SK-N-SH (cell line): ENCODE measurements around the gene TMPRSS2. TPM values are rescaled to one million over a fixed set of nuclear protein-coding genes. Genes with fewer than 3 reads are reported as not detected.

Experiments
- CTCF ChIA-PET: fragments of 300-600, 350-600 bp; formaldehyde crosslinking; extraction: SDS; loops from one replicate; lab custom pipeline; 2021; lab: Yijun Ruan, JAX
- POLR2A ChIA-PET: fragments of 350-600 bp; sonication (Branson Sonifier 250); formaldehyde crosslinking; extraction: SDS; loops from one replicate; lab custom pipeline; 2020; ENCODE audit warnings: antibody characterized with exemption, inconsistent platforms; lab: Yijun Ruan, JAX
- DNase-seq: peaks from one replicate; pipeline ENCODE4 v3.0.0; 2012
- H2AFZ ChIP-seq: fragments of 200-600 bp; sonication (generic); 2 replicates; pipeline ENCODE4 v1.8.1; 2016; ENCODE audit warnings: antibody characterized with exemption, mild to moderate bottlenecking, low read depth
- H3F3A ChIP-seq: fragments of 200-600 bp; sonication (generic); replicated peaks from 2 replicates; pipeline ENCODE3; 2016; ENCODE audit warnings: antibody characterized with exemption, mild to moderate bottlenecking; ENCODE audit not compliant: insufficient read depth
- H3K27ac ChIP-seq, 2 experiments: fragments of 200-500 bp in 1 of 2; fragments of 200-600 bp in 1 of 2; sonication (Bioruptor generic) in 1 of 2; sonication (generic), shearing (Covaris generic) in 1 of 2; 2 replicates each; pipeline versions ENCODE4 v1.5.1 to v1.6.1; 2014 to 2016; ENCODE audit warnings: low read depth in 2 of 2, inconsistent platforms in 1 of 2, low read length in 1 of 2, mild to moderate bottlenecking in 1 of 2, mixed read lengths in 1 of 2
- H3K27me3 ChIP-seq: fragments of 200-600 bp; sonication (generic), shearing (Covaris generic); 2 replicates; pipeline ENCODE4 v1.6.1; 2016; ENCODE audit warnings: mixed run types; ENCODE audit not compliant: insufficient read depth
- H3K36me3 ChIP-seq, 2 experiments: fragments of 200-500 bp in 1 of 2; fragments of 200-600 bp in 1 of 2; sonication (Bioruptor generic) in 1 of 2; sonication (generic) in 1 of 2; replicated peaks in 1 of 2; 2 replicates each; pipeline versions ENCODE3 to v1.5.1; 2014 to 2016; ENCODE audit warnings: low read length in 1 of 2, mild to moderate bottlenecking in 1 of 2; ENCODE audit not compliant: insufficient read depth in 2 of 2, control insufficient read depth in 1 of 2
- H3K4me1 ChIP-seq, 2 experiments: fragments of 200-500 bp in 1 of 2; fragments of 200-600 bp in 1 of 2; sonication (Bioruptor generic) in 1 of 2; sonication (generic), shearing (Covaris generic) in 1 of 2; 2 replicates each; pipeline versions ENCODE4 v1.5.1 to v1.6.1; 2014 to 2016; ENCODE audit warnings: low read depth in 1 of 2, low read length in 1 of 2, mixed run types in 1 of 2; ENCODE audit not compliant: insufficient read depth in 2 of 2, control insufficient read depth in 1 of 2
- H3K4me2 ChIP-seq: fragments of 200-600 bp; sonication (generic), shearing (Covaris generic); 2 replicates; pipeline ENCODE4 v1.6.1; 2017; ENCODE audit warnings: mixed run types
- H3K4me3 ChIP-seq, 2 experiments: fragments of 200-500 bp in 1 of 2; fragments of 200-600 bp in 1 of 2; sonication (Bioruptor generic) in 1 of 2; sonication (generic), shearing (Covaris generic) in 1 of 2; 2 replicates each; pipeline versions ENCODE4 v1.5.1 to v1.8.1; 2014 to 2016; ENCODE audit warnings: low read depth in 2 of 2, inconsistent platforms in 1 of 2, low read length in 1 of 2, mild to moderate bottlenecking in 1 of 2, mixed read lengths in 1 of 2, moderate library complexity in 1 of 2
- H3K79me2 ChIP-seq: fragments of 200-600 bp; sonication (generic); 2 replicates; pipeline ENCODE4 v1.8.1; 2017; ENCODE audit warnings: mild to moderate bottlenecking; ENCODE audit not compliant: insufficient read depth
- H3K9ac ChIP-seq: fragments of 200-600 bp; sonication (generic); 2 replicates; pipeline ENCODE4 v1.6.1; 2017; ENCODE audit warnings: mixed run types
- H3K9me2 ChIP-seq: fragments of 200-600 bp; sonication (generic); 2 replicates; pipeline ENCODE4 v1.6.1; 2017; ENCODE audit warnings: mixed run types
- H3K9me3 ChIP-seq: fragments of 200-600 bp; sonication (generic); 2 replicates; pipeline ENCODE4 v1.6.1; 2017; ENCODE audit warnings: mixed run types, mild to moderate bottlenecking, moderate library complexity
- H4K20me1 ChIP-seq: fragments of 200-600 bp; sonication (generic); 2 replicates; pipeline ENCODE4 v1.6.1; 2017; ENCODE audit warnings: mild to moderate bottlenecking, mixed run types; ENCODE audit not compliant: insufficient read depth
- CHD2 ChIP-seq: fragments of 150-350 bp; IDR thresholded peaks from 2 replicates; pipeline ENCODE4 v1.6.1; 2018; ENCODE audit warnings: low read length; ENCODE audit not compliant: partially characterized antibody
- ELF1 ChIP-seq: IDR thresholded peaks from 2 replicates; pipeline ENCODE4 v1.4.0; 2012
- EP300 ChIP-seq, 2 experiments: IDR thresholded peaks; 2 replicates each; pipeline versions ENCODE4 v1.4.0 to v1.6.1; 2012; ENCODE audit warnings: borderline replicate concordance in 1 of 2, low read depth in 1 of 2, low read length in 1 of 2
- EZH2phosphoT487 ChIP-seq: fragments of 200-600 bp; sonication (generic); IDR thresholded peaks from 2 replicates; pipeline ENCODE4 v1.6.1; 2017; ENCODE audit warnings: low read depth, mixed run types, mild to moderate bottlenecking, antibody characterized with exemption, moderate library complexity, borderline replicate concordance
- FOSL2 ChIP-seq: IDR thresholded peaks from 2 replicates; pipeline ENCODE4 v1.4.0; 2012; ENCODE audit warnings: low read depth, mild to moderate bottlenecking, moderate library complexity, borderline replicate concordance
- GABPA ChIP-seq: IDR thresholded peaks from 2 replicates; pipeline ENCODE4 v1.4.0; 2012; ENCODE audit warnings: low read depth, mild to moderate bottlenecking
- JUND ChIP-seq: IDR thresholded peaks from 2 replicates; pipeline ENCODE4 v1.4.0; 2012
- MAX ChIP-seq: IDR thresholded peaks from 2 replicates; pipeline ENCODE4 v1.4.0; 2012; ENCODE audit warnings: low read depth
- RAD21 ChIP-seq: IDR thresholded peaks from 2 replicates; pipeline ENCODE4 v1.6.1; 2012; ENCODE audit warnings: mild to moderate bottlenecking, low read length
- RCOR1 ChIP-seq: fragments of 150-350 bp; IDR thresholded peaks from 2 replicates; pipeline ENCODE4 v1.6.1; 2017; ENCODE audit warnings: antibody characterized with exemption, low read length
- RFX5 ChIP-seq: IDR thresholded peaks from 2 replicates; pipeline ENCODE4 v1.6.1; 2012; ENCODE audit warnings: mild to moderate bottlenecking, improper control_type of control experiment, low read length
- RXRA ChIP-seq: IDR thresholded peaks from 2 replicates; pipeline ENCODE4 v1.4.0; 2012; ENCODE audit warnings: low read depth, mild to moderate bottlenecking, borderline replicate concordance
- TAF1 ChIP-seq: IDR thresholded peaks from 2 replicates; pipeline ENCODE4 v1.6.1; 2012; ENCODE audit warnings: low read depth, mild to moderate bottlenecking, low read length, moderate library complexity, borderline replicate concordance
- TCF12 ChIP-seq: IDR thresholded peaks from 2 replicates; pipeline ENCODE4 v1.4.0; 2012
- USF2 ChIP-seq: fragments of 150-350 bp; IDR thresholded peaks from 2 replicates; pipeline ENCODE4 v1.6.1; 2017; ENCODE audit warnings: antibody characterized with exemption, low read length, low read depth, borderline replicate concordance
- YY1 ChIP-seq: IDR thresholded peaks from 2 replicates; pipeline ENCODE4 v1.4.0; 2012; ENCODE audit warnings: low read depth, mild to moderate bottlenecking
- WGBS: methylation state at CpG from one replicate; pipeline ENCODE4 v1.1.6; 2017; ENCODE audit warnings: low lambda C conversion rate; 5-methylcytosine and 5-hydroxymethylcytosine counted together
- polyA plus RNA-seq, 3 experiments: library from polyadenylated mRNA; depleted of rRNA; stranded (reverse); fragments of >200 nt; gene quantifications; 2 replicates each; pipeline ENCODE4 v1.2.3, GENCODE V29; 2012
- TF ChIP-seq, protein P1 (sequence below): fragments of 150-350 bp; IDR thresholded peaks from 2 replicates; pipeline ENCODE4 v1.6.1; 2016; ENCODE audit warnings: mild to moderate bottlenecking, low read depth, low read length
- TF ChIP-seq, protein P2 (sequence below): fragments of 200-600 bp; sonication (generic); IDR thresholded peaks from 2 replicates; pipeline ENCODE4 v1.6.1; 2017; ENCODE audit warnings: antibody characterized with exemption, mild to moderate bottlenecking, moderate library complexity

The TMPRSS2 gene
- polyA plus RNA-seq, 1 of the 3 experiments (the other 2 are of a cell fraction): not detected

DNA sequence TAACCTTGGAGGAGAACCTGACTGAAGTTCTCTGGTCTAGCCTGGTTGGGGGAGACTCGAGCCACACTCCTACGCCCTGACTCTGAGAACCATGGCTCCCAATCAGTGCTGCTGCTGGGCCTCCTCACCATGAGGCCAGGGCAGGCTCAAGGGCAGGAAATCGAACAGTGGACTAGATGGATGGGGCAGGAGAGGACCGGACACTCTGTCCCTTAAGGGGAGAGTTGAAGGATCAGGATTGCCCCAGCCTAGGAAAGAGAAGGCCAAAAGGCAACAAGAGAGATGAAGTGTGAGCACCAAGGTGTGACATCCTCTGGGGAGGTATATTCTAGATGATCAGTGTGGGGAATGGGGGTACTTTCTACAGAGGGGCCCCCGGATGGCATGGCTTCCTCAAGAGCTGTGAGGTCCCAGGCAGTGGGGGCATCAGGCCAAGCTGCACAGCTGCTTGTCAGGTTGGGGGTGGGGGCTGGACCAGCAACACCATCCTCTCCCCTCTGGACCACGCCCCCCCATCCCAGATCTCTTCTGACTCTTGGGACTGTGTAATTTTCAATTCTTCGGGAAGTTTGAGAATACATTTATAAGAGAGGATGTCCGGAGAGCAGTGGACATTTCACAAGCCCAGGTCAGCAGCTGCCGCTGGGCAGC, 47.9 kb downstream of the TMPRSS2 start:
- Histone ChIP-seq H2AFZ (no peak overlapping the region), H3K9me3 (no peaks in the 10 kb centered on the region), H4K20me1 (no peaks in the 10 kb centered on the region), H3K27me3 (no peaks in the 10 kb centered on the region), H3K9ac (no peak overlapping the region), H3K4me2 (no peak overlapping the region), H3F3A (no peaks in the 10 kb centered on the region), H3K4me1 (no peaks in the 10 kb centered on the region), H3K9me2 (no peaks in the 10 kb centered on the region), H3K27ac (no peak overlapping the region), H3K36me3 (no peaks in the 10 kb centered on the region), H3K4me3 (no peak overlapping the region), H3K79me2 (no peaks in the 10 kb centered on the region)
- CTCF ChIA-PET: interaction anchor here (0.6 to 6.7 kb wide), 13 partner anchors 9 to 333 kb away, joined by 3 to 122 read pairs (median 3); no protein-coding TSS in a partner anchor
- TF ChIP-seq, protein P1, sequence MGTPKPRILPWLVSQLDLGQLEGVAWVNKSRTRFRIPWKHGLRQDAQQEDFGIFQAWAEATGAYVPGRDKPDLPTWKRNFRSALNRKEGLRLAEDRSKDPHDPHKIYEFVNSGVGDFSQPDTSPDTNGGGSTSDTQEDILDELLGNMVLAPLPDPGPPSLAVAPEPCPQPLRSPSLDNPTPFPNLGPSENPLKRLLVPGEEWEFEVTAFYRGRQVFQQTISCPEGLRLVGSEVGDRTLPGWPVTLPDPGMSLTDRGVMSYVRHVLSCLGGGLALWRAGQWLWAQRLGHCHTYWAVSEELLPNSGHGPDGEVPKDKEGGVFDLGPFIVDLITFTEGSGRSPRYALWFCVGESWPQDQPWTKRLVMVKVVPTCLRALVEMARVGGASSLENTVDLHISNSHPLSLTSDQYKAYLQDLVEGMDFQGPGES: no peak
- TF ChIP-seq YY1 (no peak), MAX (no peak), JUND (no peak), ELF1 (no peak), FOSL2 (no peak), EZH2phosphoT487 (no peak), RXRA (no peak), GABPA (no peak), RFX5 (no peak), CHD2 (no peak), RAD21 (no peak), TAF1 (no peak), EP300 (IDR thresholded peaks at IDR 0.05; ENCODE audit: borderline replicate concordance in 1 of 2, low read depth in 1 of 2, low read length in 1 of 2) (no peak), USF2 (no peak), TCF12 (no peak), RCOR1 (no peak)
- TF ChIP-seq, protein P2, sequence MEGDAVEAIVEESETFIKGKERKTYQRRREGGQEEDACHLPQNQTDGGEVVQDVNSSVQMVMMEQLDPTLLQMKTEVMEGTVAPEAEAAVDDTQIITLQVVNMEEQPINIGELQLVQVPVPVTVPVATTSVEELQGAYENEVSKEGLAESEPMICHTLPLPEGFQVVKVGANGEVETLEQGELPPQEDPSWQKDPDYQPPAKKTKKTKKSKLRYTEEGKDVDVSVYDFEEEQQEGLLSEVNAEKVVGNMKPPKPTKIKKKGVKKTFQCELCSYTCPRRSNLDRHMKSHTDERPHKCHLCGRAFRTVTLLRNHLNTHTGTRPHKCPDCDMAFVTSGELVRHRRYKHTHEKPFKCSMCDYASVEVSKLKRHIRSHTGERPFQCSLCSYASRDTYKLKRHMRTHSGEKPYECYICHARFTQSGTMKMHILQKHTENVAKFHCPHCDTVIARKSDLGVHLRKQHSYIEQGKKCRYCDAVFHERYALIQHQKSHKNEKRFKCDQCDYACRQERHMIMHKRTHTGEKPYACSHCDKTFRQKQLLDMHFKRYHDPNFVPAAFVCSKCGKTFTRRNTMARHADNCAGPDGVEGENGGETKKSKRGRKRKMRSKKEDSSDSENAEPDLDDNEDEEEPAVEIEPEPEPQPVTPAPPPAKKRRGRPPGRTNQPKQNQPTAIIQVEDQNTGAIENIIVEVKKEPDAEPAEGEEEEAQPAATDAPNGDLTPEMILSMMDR: no peak
- 52% methylated on average over 8 of the region's 9 CpGs for WGBS
- POLR2A ChIA-PET: no interaction called here
- no peak for DNase-seq
